ENCODE results near the gene ISM1.

The ISM1 gene

DNA sequence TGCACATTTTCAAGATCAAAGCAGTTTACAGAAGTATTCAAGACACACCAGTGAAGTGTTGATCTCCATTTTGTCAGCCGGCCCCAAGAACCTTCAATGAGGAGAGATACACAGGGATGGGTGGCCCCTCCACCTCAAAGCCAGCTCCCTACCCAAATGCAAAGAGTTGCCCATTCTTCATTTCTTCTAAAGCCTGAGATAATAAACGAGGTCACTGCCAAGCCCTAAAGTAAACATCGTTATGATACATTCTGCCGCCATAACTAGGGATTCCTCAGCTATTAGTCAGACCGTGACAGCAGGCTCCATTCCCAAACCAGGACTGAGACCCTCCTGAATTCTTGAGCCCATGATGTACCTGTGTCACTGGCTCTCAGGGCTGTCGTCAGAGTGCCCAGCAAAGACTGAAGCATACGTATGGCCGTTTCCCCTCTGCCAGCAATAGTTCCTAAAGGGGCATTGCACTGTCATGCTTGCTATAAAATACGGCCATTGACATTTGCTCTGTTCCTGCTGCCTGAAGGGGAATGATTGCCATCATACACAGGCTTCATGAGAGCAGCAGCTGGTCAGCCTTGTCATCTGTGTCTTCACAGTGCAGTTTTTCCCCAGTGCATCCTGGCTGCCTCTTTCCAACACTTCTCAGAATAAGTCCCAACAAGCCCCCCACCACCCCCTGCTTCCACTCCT, 41.7 kb downstream of the ISM1 start:
- TF ChIP-seq, protein P1, sequence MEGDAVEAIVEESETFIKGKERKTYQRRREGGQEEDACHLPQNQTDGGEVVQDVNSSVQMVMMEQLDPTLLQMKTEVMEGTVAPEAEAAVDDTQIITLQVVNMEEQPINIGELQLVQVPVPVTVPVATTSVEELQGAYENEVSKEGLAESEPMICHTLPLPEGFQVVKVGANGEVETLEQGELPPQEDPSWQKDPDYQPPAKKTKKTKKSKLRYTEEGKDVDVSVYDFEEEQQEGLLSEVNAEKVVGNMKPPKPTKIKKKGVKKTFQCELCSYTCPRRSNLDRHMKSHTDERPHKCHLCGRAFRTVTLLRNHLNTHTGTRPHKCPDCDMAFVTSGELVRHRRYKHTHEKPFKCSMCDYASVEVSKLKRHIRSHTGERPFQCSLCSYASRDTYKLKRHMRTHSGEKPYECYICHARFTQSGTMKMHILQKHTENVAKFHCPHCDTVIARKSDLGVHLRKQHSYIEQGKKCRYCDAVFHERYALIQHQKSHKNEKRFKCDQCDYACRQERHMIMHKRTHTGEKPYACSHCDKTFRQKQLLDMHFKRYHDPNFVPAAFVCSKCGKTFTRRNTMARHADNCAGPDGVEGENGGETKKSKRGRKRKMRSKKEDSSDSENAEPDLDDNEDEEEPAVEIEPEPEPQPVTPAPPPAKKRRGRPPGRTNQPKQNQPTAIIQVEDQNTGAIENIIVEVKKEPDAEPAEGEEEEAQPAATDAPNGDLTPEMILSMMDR (conservative IDR thresholded peaks at IDR 0.05; ENCODE audit: low read depth, low read length), result no peak
- peak; percentile 16 for DNase-seq (ENCODE audit: low read depth)
- H3K4me3 ChIP-seq (ENCODE audit: low read length), result no peak overlapping the region

DNA sequence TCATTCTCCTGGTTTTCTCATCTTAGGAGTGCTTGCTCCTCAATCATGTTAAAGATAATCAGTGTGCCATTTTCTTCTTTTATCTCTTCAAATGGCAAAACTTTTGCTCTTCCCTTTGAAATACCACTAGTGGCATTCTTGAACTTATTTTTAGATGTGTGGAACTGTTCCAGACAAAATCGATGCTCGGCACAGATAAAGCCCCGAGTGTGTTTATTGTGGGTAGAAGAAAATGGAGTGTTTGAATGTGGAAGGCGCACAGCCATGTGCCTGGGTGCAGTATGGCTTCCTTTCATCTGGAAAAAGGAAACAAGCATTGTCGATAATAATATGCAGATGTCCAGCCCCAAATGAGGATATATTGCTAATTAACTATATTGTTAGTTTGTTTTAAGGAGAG, 42.4 kb downstream of the ISM1 start:
- TF ChIP-seq, protein P1 (conservative IDR thresholded peaks at IDR 0.05; ENCODE audit: low read depth, low read length), result no peak
- H3K4me3 ChIP-seq (ENCODE audit: low read length), result no peak overlapping the region
- DNase-seq (ENCODE audit: low read depth), result no peak

DNA sequence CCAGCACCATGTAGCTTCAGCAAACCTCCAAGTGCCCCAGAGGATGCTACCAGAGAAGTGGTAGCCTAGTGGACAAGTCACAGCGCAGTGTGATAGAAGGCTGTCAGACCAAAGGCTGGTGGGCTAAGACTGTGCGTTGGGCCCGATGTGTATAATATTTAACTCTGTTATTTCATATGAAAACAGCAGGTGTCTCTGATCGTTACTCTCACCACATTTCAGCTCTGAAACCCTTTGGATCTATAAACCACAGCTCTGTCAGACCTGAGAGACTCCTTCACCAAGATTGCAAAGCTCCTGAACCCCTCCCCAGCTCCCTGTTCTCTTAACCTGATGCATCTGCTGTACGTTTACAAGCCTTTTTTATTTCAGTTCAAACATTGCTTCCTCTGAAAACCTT, 43.8 kb downstream of the ISM1 start:
- H3K4me3 ChIP-seq (ENCODE audit: low read length), result no peak overlapping the region
- no peak for DNase-seq (ENCODE audit: low read depth)
- TF ChIP-seq, protein P1 (conservative IDR thresholded peaks at IDR 0.05; ENCODE audit: low read depth, low read length), result no peak

DNA sequence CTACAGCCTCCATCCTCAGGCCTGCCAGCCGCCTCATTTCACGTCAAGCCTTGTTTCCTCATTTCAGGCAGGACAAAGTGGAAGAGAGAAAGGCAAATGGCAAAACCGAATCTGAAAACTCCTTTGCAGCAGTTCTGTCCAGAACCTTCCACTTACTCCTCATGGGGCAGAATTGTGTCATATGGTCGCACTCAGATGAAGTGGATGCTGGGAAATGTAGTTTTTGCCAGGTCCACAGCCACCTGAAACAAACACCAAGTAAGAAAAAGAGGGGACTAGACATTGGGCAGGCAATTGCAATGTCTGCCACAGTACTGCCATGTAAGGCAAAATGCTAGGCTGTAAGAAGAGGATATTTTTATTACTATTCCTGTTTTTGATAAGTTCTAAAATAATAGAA, 44.9 kb downstream of the ISM1 start:
- DNase-seq (ENCODE audit: low read depth), result no peak
- H3K4me3 ChIP-seq (ENCODE audit: low read length), result no peak overlapping the region
- TF ChIP-seq, protein P1 (conservative IDR thresholded peaks at IDR 0.05; ENCODE audit: low read depth, low read length), result no peak

DNA sequence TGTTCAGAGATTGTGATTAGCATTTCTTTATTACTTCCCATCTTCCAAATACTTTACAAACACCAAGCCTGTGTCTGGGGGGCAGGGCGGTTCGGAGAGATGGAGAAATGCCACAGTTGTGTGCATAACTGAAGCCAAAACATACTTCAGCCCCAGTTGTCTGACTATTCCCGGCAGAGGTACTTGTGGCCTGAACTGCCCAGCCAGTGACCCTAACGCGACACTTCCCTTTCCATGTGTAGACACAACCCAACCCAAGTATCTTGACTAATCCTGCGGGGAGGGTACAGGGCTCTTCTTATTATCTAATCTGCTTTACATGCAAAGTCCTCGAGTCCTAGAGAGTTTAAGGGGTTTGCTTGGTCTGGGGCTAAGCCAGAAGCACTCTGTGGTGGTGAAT, 46.2 kb downstream of the ISM1 start:
- DNase-seq (ENCODE audit: low read depth), result no peak
- no peak overlapping the region for H3K4me3 ChIP-seq (ENCODE audit: low read length)
- TF ChIP-seq, protein P1 (conservative IDR thresholded peaks at IDR 0.05; ENCODE audit: low read depth, low read length), result no peak

DNA sequence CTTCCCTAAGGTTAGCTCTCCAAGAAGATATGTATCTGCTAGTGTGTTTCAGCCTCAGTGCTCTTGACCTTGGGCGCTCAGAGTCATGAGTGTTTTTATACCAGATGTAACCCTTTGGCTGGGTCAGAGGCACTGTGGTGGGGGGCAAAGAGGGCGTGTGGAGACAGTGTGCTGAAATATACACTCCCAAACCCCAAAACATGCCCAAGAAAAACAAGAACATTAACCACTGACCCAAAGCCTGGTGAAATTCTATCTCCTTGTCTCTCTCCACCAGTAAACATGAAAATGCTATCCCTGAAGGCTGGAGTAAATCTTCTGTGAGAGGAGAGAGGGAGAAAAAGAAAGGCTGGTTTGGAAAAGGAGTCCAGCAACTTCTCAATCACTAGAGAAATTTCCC, 47.9 kb downstream of the ISM1 start:
- H3K4me3 ChIP-seq (ENCODE audit: low read length), result no peak overlapping the region
- TF ChIP-seq, protein P1 (conservative IDR thresholded peaks at IDR 0.05; ENCODE audit: low read depth, low read length), result no peak
- no peak for DNase-seq (ENCODE audit: low read depth)

DNA sequence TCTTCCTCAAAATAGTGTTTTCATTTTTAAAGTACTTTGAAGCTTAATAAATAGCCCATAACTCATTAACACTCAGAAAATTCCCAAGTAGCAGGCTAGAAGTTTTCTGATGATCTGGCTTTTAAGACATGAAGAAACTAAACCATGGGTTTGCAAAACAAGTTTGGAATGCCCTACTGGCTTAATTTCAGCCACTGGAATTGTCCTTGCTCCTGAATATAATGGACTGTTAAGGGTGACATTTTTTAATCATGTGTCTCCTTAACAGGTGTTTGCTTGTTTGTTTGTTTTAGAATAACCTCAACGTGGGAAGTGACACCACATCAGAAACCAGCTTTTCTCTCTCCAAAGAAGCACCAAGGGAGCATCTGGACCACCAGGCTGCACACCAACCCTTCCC, 49.1 kb downstream of the ISM1 start:
- H3K4me3 ChIP-seq (ENCODE audit: low read length), result no peak overlapping the region
- TF ChIP-seq, protein P1 (conservative IDR thresholded peaks at IDR 0.05; ENCODE audit: low read depth, low read length), result no peak

More for the DNA sequence above, 49.1 kb downstream of the ISM1 start:
- no peak for DNase-seq (ENCODE audit: low read depth)

All from retinal pigment epithelial cell (primary cell).